Measurements from ENCODE around the gene SERPINB6.
"Not testable (repeated sequence)": the region's sequence is repeated elsewhere in the genome, so short reads cannot be mapped to it uniquely, and the experiment has no call there.

Gene SERPINB6

DNA sequence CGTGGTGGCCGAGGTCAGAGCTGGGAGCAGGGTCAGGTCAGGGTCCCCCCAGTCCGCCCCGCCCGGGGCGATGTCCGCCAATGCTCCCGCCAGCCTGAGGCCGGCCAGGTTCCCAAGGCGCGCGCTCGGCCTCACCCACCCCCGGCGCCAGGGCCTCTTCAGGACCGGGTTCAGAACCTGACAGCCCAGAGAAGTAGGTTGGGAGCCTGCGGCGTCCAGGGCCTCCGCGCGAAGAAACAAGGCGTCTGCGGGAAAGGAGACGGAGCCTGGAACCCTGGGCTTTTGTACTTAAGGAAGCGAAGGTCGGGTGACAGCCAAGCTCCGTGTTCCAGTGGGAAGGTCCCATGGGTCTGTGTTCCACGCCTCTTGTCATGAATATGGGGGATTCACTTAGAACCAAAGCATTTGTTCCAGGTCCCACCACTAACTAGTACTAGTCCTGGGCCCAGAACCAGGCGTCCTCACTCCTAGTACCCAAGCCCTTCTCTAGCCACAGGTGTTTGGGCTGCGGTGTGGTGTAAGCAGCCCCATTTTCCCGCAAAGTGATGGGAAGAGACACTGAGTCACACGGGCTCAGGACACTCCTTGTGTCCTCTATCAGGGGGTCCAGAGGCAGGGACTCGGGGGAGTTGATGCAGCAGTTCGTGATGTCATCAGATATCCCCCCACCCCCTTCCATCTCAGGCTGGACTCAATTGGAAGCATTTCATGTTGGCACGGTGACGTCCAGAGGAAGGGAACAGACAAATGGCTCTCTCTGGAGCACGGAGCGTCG is 67.8 kb downstream of the SERPINB6 start:
- DNase-seq = not testable (repeated sequence)

- DNase-seq = not testable (repeated sequence)
Measured at GRCh38 chr6:2901645-2902502, 69.5 kb downstream of the SERPINB6 start.

- DNase-seq = no peak
Measured at GRCh38 chr6:2900821-2901644, 70.3 kb downstream of the SERPINB6 start.

- DNase-seq = no peak
Measured at GRCh38 chr6:2900221-2900807, 71.1 kb downstream of the SERPINB6 start.

GRCh38 chr6:2899596-2899995 is 71.8 kb downstream of the SERPINB6 start:
- DNase-seq = no peak
